Upper lobe of right lung (tissue), 1 donor: ENCODE results near the gene IPO9. TPM values are rescaled to one million over a fixed set of nuclear protein-coding genes. Genes with fewer than 3 reads are reported as not detected.
A peak's percentile ranks its signal among the peaks of the same experiment; 100 is the strongest.

Experiments used
- ATAC-seq: fragments of 200-7000 bp; cut with Tn5 transposase; one replicate; pipeline ENCODE4 v1.9.1; 2020; ENCODE audit warnings: mild to moderate bottlenecking, moderate library complexity
- DNase-seq: peaks from one replicate; pipeline ENCODE4 v3.0.0-alpha.2; 2020
- H3K27ac ChIP-seq: fragments of 200-600 bp; one replicate; pipeline ENCODE4 v1.8.0; 2022
- H3K27me3 ChIP-seq: fragments of 200-600 bp; one replicate; pipeline ENCODE4 v1.8.0; 2022; ENCODE audit warnings: mild to moderate bottlenecking
- H3K36me3 ChIP-seq: fragments of 200-600 bp; one replicate; pipeline ENCODE4 v1.8.0; 2022
- H3K4me1 ChIP-seq: fragments of 200-600 bp; one replicate; pipeline ENCODE4 v1.8.0; 2022
- H3K4me3 ChIP-seq: fragments of 200-600 bp; one replicate; pipeline ENCODE4 v1.8.0; 2022; ENCODE audit warnings: mild to moderate bottlenecking
- H3K9me3 ChIP-seq: fragments of 200-600 bp; one replicate; pipeline ENCODE4 v1.8.0; 2022
- intact Hi-C: fragments of 100-400 bp; cut with DNase I; formaldehyde crosslinking; loops from one replicate; pipeline ENCODE4 v1.11.0; 2022
- total RNA-seq: library from RNA; stranded (reverse); fragmentation: NEBNext Ultra II Directional; extraction: Animal tissue kit (Norgen Biotek cat#: 25700); gene quantifications from one replicate; pipeline ENCODE4 v1.2.1, GENCODE V29; 2021
- TF ChIP-seq, protein P1 (sequence below): fragments of 200-600 bp; IDR thresholded peaks from one replicate; pipeline ENCODE4 v1.8.0; 2022; ENCODE audit warnings: antibody characterized with exemption
- donor health status: DM: no; HTN: yes; CAD: no; lungs with severe emphysema.

IPO9 gene
- total RNA-seq, 1 donor from 2014 or later, result 44.5 TPM

DNA sequence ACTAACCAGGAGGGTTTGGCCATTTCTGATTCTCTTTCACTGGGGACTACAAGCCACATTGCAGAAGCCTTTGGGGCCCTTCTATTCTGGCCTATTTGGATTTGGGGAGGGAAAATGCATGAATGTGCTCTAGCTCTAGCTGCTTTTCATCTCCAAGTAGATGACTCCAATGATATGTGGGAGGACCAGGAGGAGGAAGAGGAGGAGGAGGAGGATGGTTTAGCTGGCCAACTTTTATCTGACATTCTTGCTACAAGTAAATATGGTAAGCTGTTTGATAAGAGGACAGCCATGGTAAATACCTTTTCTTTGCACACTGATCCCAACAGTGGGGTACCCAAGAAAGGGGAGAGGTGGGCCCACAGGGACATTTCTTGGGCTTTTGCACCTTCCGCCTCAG, 45.7 kb downstream of the IPO9 start:
- peaks cover 67% of the 10 kb centered on the region for H3K36me3 ChIP-seq
- DNase-seq (no peak), ATAC-seq (no peak)
- no peaks in the 10 kb centered on the region for H3K27me3 ChIP-seq
- no peak overlapping the region for H3K4me3 ChIP-seq
- no peaks in the 10 kb centered on the region for H3K9me3 ChIP-seq
- intact Hi-C loops, result no loop called here
- TF ChIP-seq, protein P1, sequence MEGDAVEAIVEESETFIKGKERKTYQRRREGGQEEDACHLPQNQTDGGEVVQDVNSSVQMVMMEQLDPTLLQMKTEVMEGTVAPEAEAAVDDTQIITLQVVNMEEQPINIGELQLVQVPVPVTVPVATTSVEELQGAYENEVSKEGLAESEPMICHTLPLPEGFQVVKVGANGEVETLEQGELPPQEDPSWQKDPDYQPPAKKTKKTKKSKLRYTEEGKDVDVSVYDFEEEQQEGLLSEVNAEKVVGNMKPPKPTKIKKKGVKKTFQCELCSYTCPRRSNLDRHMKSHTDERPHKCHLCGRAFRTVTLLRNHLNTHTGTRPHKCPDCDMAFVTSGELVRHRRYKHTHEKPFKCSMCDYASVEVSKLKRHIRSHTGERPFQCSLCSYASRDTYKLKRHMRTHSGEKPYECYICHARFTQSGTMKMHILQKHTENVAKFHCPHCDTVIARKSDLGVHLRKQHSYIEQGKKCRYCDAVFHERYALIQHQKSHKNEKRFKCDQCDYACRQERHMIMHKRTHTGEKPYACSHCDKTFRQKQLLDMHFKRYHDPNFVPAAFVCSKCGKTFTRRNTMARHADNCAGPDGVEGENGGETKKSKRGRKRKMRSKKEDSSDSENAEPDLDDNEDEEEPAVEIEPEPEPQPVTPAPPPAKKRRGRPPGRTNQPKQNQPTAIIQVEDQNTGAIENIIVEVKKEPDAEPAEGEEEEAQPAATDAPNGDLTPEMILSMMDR, result no peak
- H3K27ac ChIP-seq, result no peak overlapping the region
- peaks cover 4% of the 10 kb centered on the region for H3K4me1 ChIP-seq

DNA sequence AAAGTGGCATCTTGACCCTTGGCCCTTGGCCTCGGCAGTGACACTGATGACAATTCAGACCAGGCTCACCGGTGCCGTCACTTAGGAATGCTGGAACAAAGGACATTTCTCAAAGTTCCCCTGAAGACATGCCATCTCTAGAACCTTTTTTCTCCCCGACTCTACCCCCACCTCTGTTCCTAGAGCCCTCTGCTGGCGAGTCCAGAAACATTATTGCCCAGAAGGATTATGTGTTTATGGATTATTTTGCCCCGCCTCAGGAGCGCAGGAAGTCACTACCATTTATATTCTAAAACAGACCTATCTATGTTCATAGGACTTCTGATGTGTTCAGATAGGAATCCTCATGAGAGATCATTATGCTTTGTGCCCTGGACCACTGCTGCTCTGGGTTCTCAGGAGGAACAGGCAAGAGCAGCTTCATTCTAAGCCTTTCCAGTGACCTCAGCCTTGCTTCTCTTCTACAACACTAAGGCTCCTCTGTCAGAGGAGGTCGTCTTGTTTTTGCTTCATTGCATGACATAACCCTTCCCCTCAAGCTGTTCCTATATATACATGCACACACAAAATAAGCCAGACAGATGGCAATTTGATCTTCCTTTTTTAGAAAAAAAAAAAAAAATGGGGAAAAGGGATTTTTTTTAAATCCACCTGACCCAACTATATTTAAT, 47.3 kb downstream of the IPO9 start:
- H3K4me3 ChIP-seq, result no peak overlapping the region
- DNase-seq (no peak), ATAC-seq (no peak)
- no peaks in the 10 kb centered on the region for H3K27me3 ChIP-seq
- H3K36me3 ChIP-seq, result peaks cover 51% of the 10 kb centered on the region
- H3K27ac ChIP-seq, result no peak overlapping the region
- H3K9me3 ChIP-seq, result no peaks in the 10 kb centered on the region
- TF ChIP-seq, protein P1, result peak; percentile 21
- intact Hi-C loops, result no loop called here
- peaks cover 4% of the 10 kb centered on the region for H3K4me1 ChIP-seq

DNA sequence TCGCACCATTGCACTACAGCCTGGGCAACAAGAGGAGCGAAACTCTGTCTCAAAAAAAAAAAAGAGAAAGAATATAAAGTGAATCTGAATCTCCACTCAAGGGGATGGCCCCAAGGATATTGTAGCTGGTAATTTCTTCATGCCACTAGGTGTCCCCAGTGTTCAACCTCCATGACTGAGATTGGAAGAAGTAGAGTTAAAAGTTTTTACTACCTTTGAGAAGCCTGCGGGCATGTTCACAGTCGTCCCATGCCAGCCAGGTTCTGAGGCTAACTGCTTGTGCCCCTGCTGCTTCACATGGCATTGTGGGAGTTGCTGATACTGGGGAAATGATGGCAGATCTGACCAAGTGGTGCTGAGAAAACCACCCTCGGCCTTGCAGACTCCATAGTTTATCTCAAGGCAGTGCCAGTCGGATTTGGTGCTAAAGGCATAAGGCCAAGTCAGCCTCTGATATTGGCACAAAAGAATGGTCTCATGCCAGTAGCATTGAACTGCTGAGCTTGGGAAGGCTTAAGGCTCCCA, 49.0 kb downstream of the IPO9 start:
- H3K27me3 ChIP-seq, result no peaks in the 10 kb centered on the region
- peaks cover 34% of the 10 kb centered on the region for H3K36me3 ChIP-seq
- peaks cover 4% of the 10 kb centered on the region for H3K4me1 ChIP-seq
- H3K9me3 ChIP-seq, result no peaks in the 10 kb centered on the region
- ATAC-seq (peak; percentile 77), DNase-seq (no peak)
- H3K27ac ChIP-seq, result no peak overlapping the region
- no peak overlapping the region for H3K4me3 ChIP-seq
- TF ChIP-seq, protein P1, result peak; percentile 67
- intact Hi-C loops, result no loop called here

DNA sequence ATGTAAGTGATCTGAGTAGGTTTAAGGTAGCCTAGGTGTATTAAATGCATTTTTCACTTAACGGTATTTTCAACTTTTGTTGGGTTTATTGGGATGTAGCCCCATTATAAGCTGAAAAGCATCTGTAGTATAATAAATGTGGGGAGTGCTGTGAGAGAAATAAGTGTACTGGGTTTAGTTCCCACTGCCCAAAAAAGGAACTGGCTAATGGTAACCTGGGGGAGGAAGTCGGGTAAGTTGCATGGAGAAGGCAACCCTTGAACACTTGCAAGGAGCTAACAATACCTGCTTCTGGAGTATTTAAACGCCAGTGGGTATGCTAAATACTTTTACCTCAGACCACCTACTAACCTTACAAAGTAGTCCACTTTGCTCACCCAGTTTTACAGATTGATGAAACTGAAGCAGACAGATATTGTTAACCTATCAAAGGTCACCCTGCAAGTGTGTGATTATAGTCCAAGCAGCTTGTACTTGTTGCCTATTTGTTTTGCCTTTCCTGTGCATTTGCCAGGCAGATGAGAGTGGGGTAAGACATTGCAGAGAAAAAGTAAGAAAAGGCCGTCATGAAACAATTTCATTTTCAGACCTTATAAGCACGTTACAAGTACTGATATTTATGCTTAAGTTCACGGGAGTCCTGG, 52.1 kb downstream of the IPO9 start:
- intact Hi-C loops, result no loop called here
- TF ChIP-seq, protein P1, result no peak
- Histone ChIP-seq H3K27ac (no peak overlapping the region), H3K9me3 (no peaks in the 10 kb centered on the region), H3K4me1 (peaks cover 17% of the 10 kb centered on the region), H3K4me3 (no peak overlapping the region), H3K36me3 (peaks cover 7% of the 10 kb centered on the region), H3K27me3 (no peaks in the 10 kb centered on the region)
- ATAC-seq, result no peak
- DNase-seq, result no peak

DNA sequence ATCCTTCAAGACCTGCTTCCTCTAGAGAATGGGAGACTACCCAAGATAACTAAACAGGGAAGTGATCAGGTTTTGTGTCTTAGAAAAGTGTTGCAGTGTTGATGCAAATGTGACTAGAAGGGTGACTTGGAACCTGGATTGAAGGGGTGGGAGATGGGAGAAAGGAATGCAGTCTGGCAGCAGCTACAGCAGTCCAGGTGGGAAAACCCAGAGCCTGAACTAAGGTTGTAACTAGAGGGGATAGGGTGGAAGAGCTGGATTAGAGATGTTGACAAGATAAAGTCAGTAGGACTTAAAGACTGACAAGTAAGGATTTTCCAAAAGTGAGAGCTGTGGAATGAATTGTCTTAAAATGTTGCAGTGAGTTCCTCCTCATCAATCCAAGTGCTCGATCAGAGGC, 52.7 kb downstream of the IPO9 start:
- no peak overlapping the region for H3K27ac ChIP-seq
- TF ChIP-seq, protein P1, result no peak
- H3K9me3 ChIP-seq, result no peaks in the 10 kb centered on the region
- H3K4me3 ChIP-seq, result no peak overlapping the region
- H3K36me3 ChIP-seq, result peaks cover 2% of the 10 kb centered on the region
- H3K4me1 ChIP-seq, result peaks cover 17% of the 10 kb centered on the region
- ATAC-seq (no peak), DNase-seq (no peak)
- H3K27me3 ChIP-seq, result no peaks in the 10 kb centered on the region
- intact Hi-C loops, result no loop called here
